GM13976 (cell line): Measurements from ENCODE around the gene SELENOM.

Experiments used
- DNase-seq: peaks from one replicate; pipeline ENCODE4 v3.0.0; 2012; ENCODE audit warnings: low spot score
- CTCF ChIP-seq: IDR thresholded peaks from 2 replicates; pipeline ENCODE4 v1.5.1; 2012; ENCODE audit warnings: borderline replicate concordance, mild to moderate bottlenecking; ENCODE audit not compliant: insufficient read depth; ENCODE audit errors: extremely low read depth, missing control alignments, control extremely low read depth
- in situ Hi-C: fragments of 300-500 bp; cut with MboI; formaldehyde crosslinking; loops from one replicate; pipeline ENCODE4 v1.12.0; 2022; ENCODE audit warnings: low sequenced_read_pairs, mixed read lengths, inconsistent platforms; ENCODE audit not compliant: unreplicated experiment

Gene SELENOM

DNA sequence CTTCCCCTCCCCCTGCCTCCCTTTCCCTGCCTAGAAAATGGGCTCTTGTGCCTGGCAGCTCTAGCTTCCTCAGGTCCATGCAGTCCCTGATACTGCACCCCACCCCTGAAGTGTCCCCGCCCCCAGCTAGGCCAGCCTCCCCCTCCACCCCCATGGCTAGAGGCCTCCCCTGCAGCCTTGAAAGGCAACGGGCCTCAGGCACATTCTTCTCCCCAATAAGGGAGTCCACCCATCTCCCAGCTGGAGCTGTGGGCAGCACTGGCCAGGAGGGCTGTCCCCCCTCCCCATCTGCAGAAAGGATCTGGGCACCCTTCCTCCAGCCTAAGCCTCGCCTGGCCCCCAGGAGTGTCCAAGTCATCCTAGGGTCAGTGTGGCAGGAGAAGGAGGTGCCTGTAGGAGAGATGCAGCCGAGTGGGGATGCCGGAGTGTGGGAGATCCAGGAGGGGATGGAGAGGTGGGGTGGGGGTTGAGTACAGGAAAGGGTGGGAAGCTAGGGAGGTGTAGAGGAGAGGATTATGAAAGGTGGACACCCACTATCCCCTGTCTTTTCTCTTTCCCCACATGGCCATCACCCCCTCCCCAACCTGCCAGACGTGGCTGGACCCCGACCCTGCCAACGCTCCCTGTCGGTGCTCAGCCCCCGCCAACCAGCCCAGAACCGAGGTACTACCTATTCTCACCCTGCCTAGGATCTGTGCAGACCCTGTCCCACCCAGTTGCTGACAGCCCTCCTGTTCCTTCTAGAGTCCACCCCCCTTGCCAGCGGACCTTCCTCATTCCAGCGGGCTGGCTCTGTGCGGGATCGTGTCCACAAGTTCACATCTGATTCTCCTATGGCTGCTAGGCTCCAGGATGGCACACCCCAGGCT is 16.9 kb downstream of the SELENOM start:
- no peak for TF ChIP-seq CTCF
- in situ Hi-C loops, result no loop called here
- no peak for DNase-seq

GRCh38 chr22:31089160-31090100 is 17.9 kb downstream of the SELENOM start:
- DNase-seq, result peak; percentile 84
- in situ Hi-C loops, result no loop called here
- TF ChIP-seq CTCF, result peak; percentile 85

- no peak for TF ChIP-seq CTCF
- no peak for DNase-seq
- in situ Hi-C loops, result no loop called here
These were observed 19.0 kb downstream of the SELENOM start for GRCh38 chr22:31088233-31088986.

GRCh38 chr22:31087744-31088215 is 19.6 kb downstream of the SELENOM start:
- DNase-seq, result no peak
- no peak for TF ChIP-seq CTCF
- in situ Hi-C loops, result no loop called here

DNA sequence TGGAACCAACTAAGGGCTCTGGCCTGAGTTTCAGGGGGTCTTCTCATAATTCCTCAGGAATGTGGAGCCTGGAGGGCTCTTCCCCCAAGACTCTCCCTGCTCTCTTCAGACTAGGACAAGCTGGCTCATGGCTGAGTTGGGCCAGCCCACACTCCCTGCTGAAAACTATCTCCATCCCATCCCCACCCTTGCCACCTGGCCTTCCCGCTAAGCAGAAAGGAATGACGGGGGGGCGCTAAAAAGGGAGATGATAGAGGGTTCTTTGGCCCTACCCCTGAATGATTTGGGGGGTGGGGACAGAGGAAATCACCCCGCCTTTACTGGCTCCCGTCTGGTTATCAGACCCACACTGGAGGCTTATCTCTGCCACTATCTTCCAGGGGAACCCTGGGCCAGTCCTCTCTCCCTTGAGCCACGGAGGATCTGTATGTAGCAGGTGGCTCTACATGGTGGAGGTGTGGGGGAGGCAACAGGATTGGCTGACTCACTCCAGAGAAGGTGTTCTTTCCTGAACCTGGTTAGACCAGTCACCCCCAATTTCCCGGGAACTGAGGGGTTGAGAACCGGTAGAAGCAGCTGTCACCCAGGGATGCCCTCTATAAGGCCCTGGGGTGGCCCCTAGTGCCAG is 20.6 kb downstream of the SELENOM start:
- TF ChIP-seq CTCF, result no peak
- in situ Hi-C loops, result no loop called here
- no peak for DNase-seq
